IMR-90 (cell line): ENCODE data around the gene ALG13. TPM values are rescaled to one million over a fixed set of nuclear protein-coding genes. Genes with fewer than 3 reads are reported as not detected.

Source experiments
- ATAC-seq: fragments of 200-7000 bp; cut with Tn5 transposase; 2 replicates; pipeline ENCODE4 v1.9.1; 2020; ENCODE audit warnings: low read depth, mild to moderate bottlenecking, moderate library complexity
- BruUV-seq: library from RNA; stranded (reverse); fragments of 400-500 nt; replicated peaks from 2 replicates; lab custom pipeline; 2021; lab: Mats Ljungman, UMichigan
- CTCF ChIA-PET: fragments of 300-600 bp; formaldehyde crosslinking; extraction: SDS; loops from one replicate; lab custom pipeline; 2021; ENCODE audit warnings: antibody characterized with exemption; lab: Yijun Ruan, JAX
- POLR2A ChIA-PET: fragments of 300-600 bp; sonication (Branson Sonifier 250); formaldehyde crosslinking; loops from one replicate; lab custom pipeline; 2022; ENCODE audit warnings: antibody characterized with exemption; ENCODE audit not compliant: unreplicated experiment; lab: Charles Lee
- DNase-seq: peaks from one replicate; pipeline ENCODE4 v3.0.0; 2013
- H2AFZ ChIP-seq: replicated peaks from 2 replicates; pipeline ENCODE3; 2013; ENCODE audit warnings: low read length, mild to moderate bottlenecking; ENCODE audit not compliant: poor library complexity
- H2AK5ac ChIP-seq: 2 replicates; pipeline ENCODE4 v1.6.1; 2013; ENCODE audit warnings: low read depth, low read length, inconsistent platforms
- H2AK9ac ChIP-seq: replicated peaks from 2 replicates; pipeline ENCODE3; 2013; ENCODE audit warnings: mild to moderate bottlenecking, low read depth, low read length, moderate library complexity; ENCODE audit not compliant: poor library complexity
- H2BK120ac ChIP-seq: 2 replicates; pipeline ENCODE4 v1.6.1; 2013; ENCODE audit warnings: low read depth, low read length, inconsistent platforms
- H2BK15ac ChIP-seq: 3 replicates; pipeline ENCODE4 v1.6.1; 2013; ENCODE audit warnings: low read depth, low read length, inconsistent platforms
- H2BK20ac ChIP-seq: 2 replicates; pipeline ENCODE4 v1.6.1; 2013; ENCODE audit warnings: low read depth, mild to moderate bottlenecking, inconsistent platforms, low read length, moderate library complexity
- H2BK5ac ChIP-seq: 2 replicates; pipeline ENCODE4 v1.6.1; 2013; ENCODE audit warnings: mild to moderate bottlenecking, low read depth, low read length, inconsistent platforms; ENCODE audit not compliant: poor library complexity, severe bottlenecking
- H3K14ac ChIP-seq: replicated peaks from 2 replicates; pipeline ENCODE4 v1.6.1; 2013; ENCODE audit warnings: low read depth, low read length, inconsistent platforms
- H3K18ac ChIP-seq: 2 replicates; pipeline ENCODE4 v1.6.1; 2013; ENCODE audit warnings: low read depth, low read length, control low read depth
- H3K23ac ChIP-seq: 2 replicates; pipeline ENCODE4 v1.6.1; 2013; ENCODE audit warnings: low read depth, low read length, inconsistent platforms
- H3K27ac ChIP-seq: 2 replicates; pipeline ENCODE4 v1.5.1; 2013; ENCODE audit warnings: mild to moderate bottlenecking, control low read depth, low read length; ENCODE audit not compliant: insufficient read depth
- H3K27me3 ChIP-seq: 2 replicates; pipeline ENCODE4 v1.6.1; 2013; ENCODE audit warnings: low read length; ENCODE audit not compliant: control insufficient read depth, insufficient read depth
- H3K36me3 ChIP-seq: 2 replicates; pipeline ENCODE4 v1.6.1; 2013; ENCODE audit warnings: low read length, mixed read lengths; ENCODE audit not compliant: control insufficient read depth, insufficient read depth
- H3K4ac ChIP-seq: 2 replicates; pipeline ENCODE4 v1.6.1; 2013; ENCODE audit warnings: low read depth, low read length, inconsistent platforms
- H3K4me1 ChIP-seq: 2 replicates; pipeline ENCODE4 v1.6.1; 2013; ENCODE audit warnings: low read length, mixed read lengths; ENCODE audit not compliant: control insufficient read depth, insufficient read depth
- H3K4me2 ChIP-seq: 2 replicates; pipeline ENCODE4 v1.6.1; 2013; ENCODE audit warnings: low read depth, mild to moderate bottlenecking, control low read depth, low read length, moderate library complexity
- H3K4me3 ChIP-seq: 2 replicates; pipeline ENCODE4 v1.5.1; 2013; ENCODE audit warnings: low read depth, mild to moderate bottlenecking, control low read depth, low read length, moderate library complexity; ENCODE audit not compliant: insufficient read depth
- H3K56ac ChIP-seq: 2 replicates; pipeline ENCODE4 v1.6.1; 2013; ENCODE audit warnings: low read length, inconsistent platforms; ENCODE audit not compliant: insufficient read depth; ENCODE audit errors: extremely low read depth
- H3K79me1 ChIP-seq, 2 experiments: 2 replicates each; pipeline ENCODE4 v1.6.1; 2013; ENCODE audit warnings: low read length in 2 of 2, inconsistent platforms in 1 of 2, low read depth in 1 of 2
- H3K9ac ChIP-seq: 2 replicates; pipeline ENCODE4 v1.6.1; 2013; ENCODE audit warnings: low read depth, low read length, control low read depth
- H3K9me1 ChIP-seq: 2 replicates; pipeline ENCODE4 v1.6.1; 2013; ENCODE audit warnings: low read length, inconsistent platforms; ENCODE audit not compliant: insufficient read depth
- H3K9me3 ChIP-seq: 2 replicates; pipeline ENCODE4 v1.6.1; 2013; ENCODE audit warnings: low read length; ENCODE audit not compliant: control insufficient read depth, insufficient read depth
- H4K20me1 ChIP-seq: 2 replicates; pipeline ENCODE4 v1.6.1; 2013; ENCODE audit warnings: low read length, inconsistent platforms; ENCODE audit not compliant: insufficient read depth
- H4K5ac ChIP-seq: 2 replicates; pipeline ENCODE4 v1.6.1; 2013; ENCODE audit warnings: mild to moderate bottlenecking, low read depth, low read length, control low read depth
- H4K8ac ChIP-seq, 2 experiments: 2 replicates each; pipeline ENCODE4 v1.6.1; 2013; ENCODE audit warnings: low read depth in 2 of 2, low read length in 2 of 2, control low read depth in 1 of 2, inconsistent platforms in 1 of 2
- H4K91ac ChIP-seq: 2 replicates; pipeline ENCODE4 v1.6.1; 2013; ENCODE audit warnings: low read depth, low read length, inconsistent platforms; ENCODE audit not compliant: insufficient read depth
- BHLHE40 ChIP-seq: fragments of 150-350 bp; IDR thresholded peaks from 2 replicates; pipeline ENCODE4 v1.6.1; 2016; ENCODE audit warnings: mild to moderate bottlenecking, low read depth, low read length
- CEBPB ChIP-seq: IDR thresholded peaks from 2 replicates; pipeline ENCODE4 v1.6.1; 2012; ENCODE audit warnings: low read depth, low read length, improper control_type of control experiment
- CHD1 ChIP-seq: IDR thresholded peaks from 2 replicates; pipeline ENCODE4 v1.6.1; 2012; ENCODE audit warnings: low read depth, low read length, improper control_type of control experiment
- FOS ChIP-seq: fragments of 150-350 bp; IDR thresholded peaks from 2 replicates; pipeline ENCODE4 v1.6.1; 2016; ENCODE audit warnings: low read depth, low read length
- MAFK ChIP-seq: IDR thresholded peaks from 2 replicates; pipeline ENCODE4 v1.6.1; 2012; ENCODE audit warnings: low read depth, low read length, improper control_type of control experiment
- MAZ ChIP-seq: IDR thresholded peaks from 2 replicates; pipeline ENCODE4 v1.6.1; 2012; ENCODE audit warnings: low read depth, mild to moderate bottlenecking, low read length, improper control_type of control experiment, moderate library complexity, borderline replicate concordance
- MXI1 ChIP-seq: IDR thresholded peaks from 2 replicates; pipeline ENCODE4 v1.6.1; 2012; ENCODE audit warnings: low read depth, mild to moderate bottlenecking, low read length, moderate library complexity, borderline replicate concordance
- NFE2L2 ChIP-seq: fragments of 150-350 bp; IDR thresholded peaks from 2 replicates; pipeline ENCODE4 v1.6.1; 2016; ENCODE audit warnings: low read depth, mild to moderate bottlenecking, low read length
- RAD21 ChIP-seq: IDR thresholded peaks from 2 replicates; pipeline ENCODE4 v1.6.1; 2012; ENCODE audit warnings: low read length, improper control_type of control experiment
- RCOR1 ChIP-seq: IDR thresholded peaks from 2 replicates; pipeline ENCODE4 v1.6.1; 2012; ENCODE audit warnings: mild to moderate bottlenecking, low read length, improper control_type of control experiment; ENCODE audit not compliant: insufficient replicate concordance
- RFX5 ChIP-seq: IDR thresholded peaks from 2 replicates; pipeline ENCODE4 v1.8.0; 2012; ENCODE audit warnings: low read depth, mild to moderate bottlenecking, low read length, moderate library complexity
- SMC3 ChIP-seq: fragments of 150-350 bp; IDR thresholded peaks from 2 replicates; pipeline ENCODE4 v1.6.1; 2016; ENCODE audit warnings: low read depth, mild to moderate bottlenecking, antibody characterized with exemption, low read length, moderate library complexity
- dilution Hi-C: fragments of 300-500 bp; cut with HindIII; formaldehyde crosslinking; loops from one replicate; pipeline ENCODE4 v1.14.3; 2018; ENCODE audit warnings: low sequenced_read_pairs; ENCODE audit not compliant: unreplicated experiment
- in situ Hi-C: fragments of 300-500 bp; cut with MboI; formaldehyde crosslinking; loops from 3 replicates; pipeline ENCODE4 v1.14.3; 2019; ENCODE audit warnings: low sequenced_read_pairs, inconsistent platforms, mixed read lengths
- intact Hi-C: fragments of 100-400 bp; cut with micrococcal nuclease; formaldehyde crosslinking; loops from 2 replicates; pipeline ENCODE4 v1.10.0; 2022
- polyA plus RNA-seq, 3 experiments: library from polyadenylated mRNA; depleted of rRNA; stranded (reverse); fragments of >200 nt; gene quantifications; 2 replicates each; pipeline ENCODE4 v1.2.3, GENCODE V29; 2012; ENCODE audit warnings: low replicate concordance in 1 of 3
- total RNA-seq: library from RNA; depleted of rRNA; stranded (reverse); fragments of >200 nt; gene quantifications from 2 replicates; pipeline ENCODE4 v1.2.3, GENCODE V29; 2012
- TF ChIP-seq, protein P1 (sequence below): fragments of 150-350 bp; IDR thresholded peaks from 2 replicates; pipeline ENCODE4 v1.6.1; 2016; ENCODE audit warnings: low read depth, mild to moderate bottlenecking, low read length, moderate library complexity, borderline replicate concordance

Gene ALG13
- total and polyA plus RNA-seq, 2 of the 4 experiments (the other 2 are of a cell fraction) = 42.7 to 54.0 TPM

DNA sequence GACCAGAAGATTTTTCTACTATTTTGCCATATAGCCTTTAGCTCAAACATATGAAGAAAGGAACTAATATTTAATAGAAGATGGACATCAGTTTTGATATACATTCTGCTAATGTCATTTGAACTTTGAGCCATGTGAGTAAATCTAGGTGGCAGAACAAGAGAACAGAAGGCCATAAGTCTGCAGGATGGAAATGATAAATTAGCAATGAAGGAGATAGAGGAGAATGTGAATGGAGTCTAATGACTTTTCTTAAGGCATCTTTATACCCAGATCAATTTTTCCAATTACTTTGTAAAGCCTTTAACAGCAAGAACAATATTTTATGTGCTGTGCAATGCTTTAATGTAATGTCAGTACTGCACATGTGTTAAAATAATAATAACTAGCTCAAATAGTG, 30.1 kb upstream of the ALG13 start:
- H4K20me1 ChIP-seq = no peaks in the 10 kb centered on the region
- peaks cover 2% of the 10 kb centered on the region; the same call in 1 of the 2 replicates for H3K27me3 ChIP-seq
- in situ Hi-C loops = no loop called here
- H4K91ac ChIP-seq = no peak overlapping the region
- POLR2A ChIA-PET = no interaction called here
- dilution Hi-C loops = no loop called here
- no peak overlapping the region for H3K27ac ChIP-seq
- TF ChIP-seq MAFK (no peak), NFE2L2 (no peak), CHD1 (no peak), MXI1 (no peak), SMC3 (no peak), RFX5 (no peak), CEBPB (no peak), RAD21 (no peak), BHLHE40 (no peak), FOS (no peak), RCOR1 (no peak), MAZ (no peak)
- TF ChIP-seq, protein P1, sequence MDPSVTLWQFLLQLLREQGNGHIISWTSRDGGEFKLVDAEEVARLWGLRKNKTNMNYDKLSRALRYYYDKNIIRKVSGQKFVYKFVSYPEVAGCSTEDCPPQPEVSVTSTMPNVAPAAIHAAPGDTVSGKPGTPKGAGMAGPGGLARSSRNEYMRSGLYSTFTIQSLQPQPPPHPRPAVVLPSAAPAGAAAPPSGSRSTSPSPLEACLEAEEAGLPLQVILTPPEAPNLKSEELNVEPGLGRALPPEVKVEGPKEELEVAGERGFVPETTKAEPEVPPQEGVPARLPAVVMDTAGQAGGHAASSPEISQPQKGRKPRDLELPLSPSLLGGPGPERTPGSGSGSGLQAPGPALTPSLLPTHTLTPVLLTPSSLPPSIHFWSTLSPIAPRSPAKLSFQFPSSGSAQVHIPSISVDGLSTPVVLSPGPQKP = no peak
- H3K14ac ChIP-seq = no peak overlapping the region
- no peak overlapping the region for H3K4me3 ChIP-seq
- H2BK120ac ChIP-seq = no peak overlapping the region
- intact Hi-C loops = no loop called here
- ATAC-seq = no peak
- H3K79me1 ChIP-seq = no peaks in the 10 kb centered on the region
- no peak overlapping the region for H3K23ac ChIP-seq
- DNase-seq = no peak
- no peak overlapping the region for H3K9ac ChIP-seq
- no peaks in the 10 kb centered on the region; the same call in 1 of the 2 replicates for H3K9me1 ChIP-seq
- no peak overlapping the region for H2AK9ac ChIP-seq
- BruUV-seq = no TSS peak
- H3K9me3 ChIP-seq = peaks cover 1% of the 10 kb centered on the region; the same call in 1 of the 2 replicates
- no peak overlapping the region for H4K5ac ChIP-seq
- H3K4me2 ChIP-seq = no peak overlapping the region
- no peak overlapping the region for H4K8ac ChIP-seq
- H2BK5ac ChIP-seq = no peak overlapping the region
- no peak overlapping the region for H3K18ac ChIP-seq
- CTCF ChIA-PET = interaction anchor here (0.7 to 1.0 kb wide), 2 partner anchors 8 to 15 kb away, joined by 3 to 4 read pairs; no protein-coding TSS in a partner anchor
- H3K56ac ChIP-seq = no peak overlapping the region
- H2AK5ac ChIP-seq = no peak overlapping the region
- no peak overlapping the region for H2BK15ac ChIP-seq
- no peak overlapping the region for H2BK20ac ChIP-seq
- H3K4ac ChIP-seq = no peak overlapping the region
- no peak overlapping the region for H2AFZ ChIP-seq
- no peaks in the 10 kb centered on the region for H3K36me3 ChIP-seq
- no peaks in the 10 kb centered on the region for H3K4me1 ChIP-seq
